HFF-Myc (cell line): ENCODE data around the gene MCM3AP.
A peak's percentile ranks its signal among the peaks of the same experiment; 100 is the strongest.

Experiments used
- DNase-seq: peaks from one replicate; pipeline ENCODE4 v3.0.0-alpha.2; 2011; ENCODE audit warnings: low read depth; ENCODE audit errors: extremely low read depth
- H3K4me3 ChIP-seq: replicated peaks from 2 replicates; pipeline ENCODE4 v1.5.1; 2011; ENCODE audit warnings: low read depth, mild to moderate bottlenecking, control low read depth, low read length
- CTCF ChIP-seq: IDR thresholded peaks from 2 replicates; pipeline ENCODE4 v1.5.1; 2012; ENCODE audit warnings: mild to moderate bottlenecking, low read depth, low read length, control low read depth; ENCODE audit errors: missing control alignments

MCM3AP gene

GRCh38 chr21:46285206-46285661, at the start of gene MCM3AP:
MCM3AP (minus strand) TSS chr21:46285611; CDS start chr21:46285286, 325 bp downstream.
- TF ChIP-seq CTCF, result no peak

GRCh38 chr21:46334351-46335140, 49.1 kb upstream of the MCM3AP start:
- no peak for DNase-seq
- H3K4me3 ChIP-seq, result no peak overlapping the region
- TF ChIP-seq CTCF, result no peak

More at GRCh38 chr21:46285206-46285661, at the start of gene MCM3AP:
- peak within 1 kb of the TSS; percentile 67 for H3K4me3 ChIP-seq
- DNase-seq, result no peak

- no peak overlapping the region for H3K4me3 ChIP-seq
- no peak for DNase-seq
- no peak for TF ChIP-seq CTCF
Measured at GRCh38 chr21:46329796-46330195, 44.4 kb upstream of the MCM3AP start.

- no peak overlapping the region for H3K4me3 ChIP-seq
- no peak for DNase-seq
- TF ChIP-seq CTCF, result no peak
Measured at GRCh38 chr21:46328151-46328550, 42.7 kb upstream of the MCM3AP start.

GRCh38 chr21:46327711-46328110, 42.3 kb upstream of the MCM3AP start:
- no peak for TF ChIP-seq CTCF
- no peak overlapping the region for H3K4me3 ChIP-seq
- DNase-seq, result no peak

GRCh38 chr21:46326110-46326703, 40.8 kb upstream of the MCM3AP start:
- H3K4me3 ChIP-seq, result peak overlapping the region; percentile 95
- TF ChIP-seq CTCF, result no peak
- no peak for DNase-seq
